Measurements from ENCODE around the gene PRKAA2. TPM values are rescaled to one million over a fixed set of nuclear protein-coding genes. Genes with fewer than 3 reads are reported as not detected.
A peak's percentile ranks its signal among the peaks of the same experiment; 100 is the strongest.

Gene PRKAA2
- total and polyA plus RNA-seq, 2 of the 13 experiments (the other 11 are each of a cell fraction or from before 2014, with no cell fraction given) = 6.0 to 7.5 TPM

DNA sequence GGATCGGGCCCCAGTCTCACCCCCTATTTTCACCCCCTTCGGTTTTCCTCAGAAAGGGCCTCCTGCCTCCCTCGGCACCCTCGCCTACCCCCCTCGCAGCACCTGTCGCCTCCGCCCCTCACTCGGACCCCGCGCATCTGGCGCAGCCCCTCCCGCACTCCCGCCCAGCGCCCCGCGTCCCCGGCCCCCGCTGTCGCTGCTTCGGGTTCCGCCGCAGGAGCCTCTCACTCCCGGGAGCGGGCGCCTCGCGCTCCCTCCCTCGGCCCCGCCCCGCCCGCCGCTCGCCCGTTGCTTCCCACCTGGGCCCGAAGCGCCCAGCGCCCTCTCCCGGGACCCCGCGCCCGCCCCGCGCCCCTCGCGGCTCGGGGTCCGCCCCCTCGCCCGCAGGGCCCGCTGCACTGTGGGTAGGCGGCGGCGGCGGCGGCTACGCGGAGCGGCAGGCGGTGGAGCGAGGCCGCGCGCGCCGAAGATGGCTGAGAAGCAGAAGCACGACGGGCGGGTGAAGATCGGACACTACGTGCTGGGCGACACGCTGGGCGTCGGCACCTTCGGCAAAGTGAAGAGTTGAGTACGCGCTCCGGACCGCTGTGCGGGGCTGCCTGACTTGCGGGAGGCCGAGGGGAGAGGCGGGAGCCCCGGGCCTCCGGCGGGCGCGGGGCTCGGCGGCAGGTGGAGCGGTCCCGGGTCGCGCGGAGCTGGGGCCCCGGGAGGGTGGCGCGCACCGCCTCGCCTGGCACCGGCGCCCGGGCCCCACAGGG lies at the start of gene PRKAA2 (continued):
- peak; percentile 34; the same call in 1 of the 2 replicates for TF ChIP-seq MAZ (IDR thresholded peaks at IDR 0.05; ENCODE audit: borderline replicate concordance, low read depth, low read length)
- no peak; the same call in 1 of the 2 replicates for TF ChIP-seq MAZ (CRISPR knock-in tag; IDR thresholded peaks at IDR 0.05; ENCODE audit: low read depth)
- TF ChIP-seq, protein P1, sequence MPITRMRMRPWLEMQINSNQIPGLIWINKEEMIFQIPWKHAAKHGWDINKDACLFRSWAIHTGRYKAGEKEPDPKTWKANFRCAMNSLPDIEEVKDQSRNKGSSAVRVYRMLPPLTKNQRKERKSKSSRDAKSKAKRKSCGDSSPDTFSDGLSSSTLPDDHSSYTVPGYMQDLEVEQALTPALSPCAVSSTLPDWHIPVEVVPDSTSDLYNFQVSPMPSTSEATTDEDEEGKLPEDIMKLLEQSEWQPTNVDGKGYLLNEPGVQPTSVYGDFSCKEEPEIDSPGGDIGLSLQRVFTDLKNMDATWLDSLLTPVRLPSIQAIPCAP (CRISPR knock-in tag; IDR thresholded peaks at IDR 0.05; ENCODE audit: low read depth) = no peak
- peak; percentile 78 for TF ChIP-seq PHF8 (CRISPR knock-in tag; IDR thresholded peaks at IDR 0.05)
- TF ChIP-seq, protein P2, sequence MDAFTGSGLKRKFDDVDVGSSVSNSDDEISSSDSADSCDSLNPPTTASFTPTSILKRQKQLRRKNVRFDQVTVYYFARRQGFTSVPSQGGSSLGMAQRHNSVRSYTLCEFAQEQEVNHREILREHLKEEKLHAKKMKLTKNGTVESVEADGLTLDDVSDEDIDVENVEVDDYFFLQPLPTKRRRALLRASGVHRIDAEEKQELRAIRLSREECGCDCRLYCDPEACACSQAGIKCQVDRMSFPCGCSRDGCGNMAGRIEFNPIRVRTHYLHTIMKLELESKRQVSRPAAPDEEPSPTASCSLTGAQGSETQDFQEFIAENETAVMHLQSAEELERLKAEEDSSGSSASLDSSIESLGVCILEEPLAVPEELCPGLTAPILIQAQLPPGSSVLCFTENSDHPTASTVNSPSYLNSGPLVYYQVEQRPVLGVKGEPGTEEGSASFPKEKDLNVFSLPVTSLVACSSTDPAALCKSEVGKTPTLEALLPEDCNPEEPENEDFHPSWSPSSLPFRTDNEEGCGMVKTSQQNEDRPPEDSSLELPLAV (CRISPR knock-in tag; conservative IDR thresholded peaks at IDR 0.05; ENCODE audit: low read depth) = 0 out of 2 replicates have a peak, but pooled peaks have one; percentile 15
- no peak for TF ChIP-seq ZNF652 (CRISPR knock-in tag; IDR thresholded peaks at IDR 0.05; ENCODE audit: borderline replicate concordance, low read depth)
- no peak for TF ChIP-seq BCL6 (CRISPR knock-in tag; IDR thresholded peaks at IDR 0.05)
- no peak for TF ChIP-seq LRRFIP1 (CRISPR knock-in tag; conservative IDR thresholded peaks at IDR 0.05)
- TF ChIP-seq HNF4G (IDR thresholded peaks at IDR 0.05; ENCODE audit: borderline replicate concordance, low read depth, low read length) = no peak
- TF ChIP-seq HNF4G (CRISPR knock-in tag; IDR thresholded peaks at IDR 0.05; ENCODE audit: borderline replicate concordance, low read depth) = 0 out of 2 replicates have a peak, but pooled peaks have one; percentile 12
- no peak for TF ChIP-seq RCOR2 (CRISPR knock-in tag; IDR thresholded peaks at IDR 0.05)
- TF ChIP-seq KDM5B (CRISPR knock-in tag; IDR thresholded peaks at IDR 0.05; ENCODE audit: borderline replicate concordance) = no peak; the same call in 1 of the 2 replicates
- TF ChIP-seq, protein P3, sequence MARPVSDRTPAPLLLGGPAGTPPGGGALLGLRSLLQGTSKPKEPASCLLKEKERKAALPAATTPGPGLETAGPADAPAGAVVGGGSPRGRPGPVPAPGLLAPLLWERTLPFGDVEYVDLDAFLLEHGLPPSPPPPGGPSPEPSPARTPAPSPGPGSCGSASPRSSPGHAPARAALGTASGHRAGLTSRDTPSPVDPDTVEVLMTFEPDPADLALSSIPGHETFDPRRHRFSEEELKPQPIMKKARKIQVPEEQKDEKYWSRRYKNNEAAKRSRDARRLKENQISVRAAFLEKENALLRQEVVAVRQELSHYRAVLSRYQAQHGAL (CRISPR knock-in tag; IDR thresholded peaks at IDR 0.05; ENCODE audit: not compliant biosample characterization) = no peak
- TF ChIP-seq, protein P4, sequence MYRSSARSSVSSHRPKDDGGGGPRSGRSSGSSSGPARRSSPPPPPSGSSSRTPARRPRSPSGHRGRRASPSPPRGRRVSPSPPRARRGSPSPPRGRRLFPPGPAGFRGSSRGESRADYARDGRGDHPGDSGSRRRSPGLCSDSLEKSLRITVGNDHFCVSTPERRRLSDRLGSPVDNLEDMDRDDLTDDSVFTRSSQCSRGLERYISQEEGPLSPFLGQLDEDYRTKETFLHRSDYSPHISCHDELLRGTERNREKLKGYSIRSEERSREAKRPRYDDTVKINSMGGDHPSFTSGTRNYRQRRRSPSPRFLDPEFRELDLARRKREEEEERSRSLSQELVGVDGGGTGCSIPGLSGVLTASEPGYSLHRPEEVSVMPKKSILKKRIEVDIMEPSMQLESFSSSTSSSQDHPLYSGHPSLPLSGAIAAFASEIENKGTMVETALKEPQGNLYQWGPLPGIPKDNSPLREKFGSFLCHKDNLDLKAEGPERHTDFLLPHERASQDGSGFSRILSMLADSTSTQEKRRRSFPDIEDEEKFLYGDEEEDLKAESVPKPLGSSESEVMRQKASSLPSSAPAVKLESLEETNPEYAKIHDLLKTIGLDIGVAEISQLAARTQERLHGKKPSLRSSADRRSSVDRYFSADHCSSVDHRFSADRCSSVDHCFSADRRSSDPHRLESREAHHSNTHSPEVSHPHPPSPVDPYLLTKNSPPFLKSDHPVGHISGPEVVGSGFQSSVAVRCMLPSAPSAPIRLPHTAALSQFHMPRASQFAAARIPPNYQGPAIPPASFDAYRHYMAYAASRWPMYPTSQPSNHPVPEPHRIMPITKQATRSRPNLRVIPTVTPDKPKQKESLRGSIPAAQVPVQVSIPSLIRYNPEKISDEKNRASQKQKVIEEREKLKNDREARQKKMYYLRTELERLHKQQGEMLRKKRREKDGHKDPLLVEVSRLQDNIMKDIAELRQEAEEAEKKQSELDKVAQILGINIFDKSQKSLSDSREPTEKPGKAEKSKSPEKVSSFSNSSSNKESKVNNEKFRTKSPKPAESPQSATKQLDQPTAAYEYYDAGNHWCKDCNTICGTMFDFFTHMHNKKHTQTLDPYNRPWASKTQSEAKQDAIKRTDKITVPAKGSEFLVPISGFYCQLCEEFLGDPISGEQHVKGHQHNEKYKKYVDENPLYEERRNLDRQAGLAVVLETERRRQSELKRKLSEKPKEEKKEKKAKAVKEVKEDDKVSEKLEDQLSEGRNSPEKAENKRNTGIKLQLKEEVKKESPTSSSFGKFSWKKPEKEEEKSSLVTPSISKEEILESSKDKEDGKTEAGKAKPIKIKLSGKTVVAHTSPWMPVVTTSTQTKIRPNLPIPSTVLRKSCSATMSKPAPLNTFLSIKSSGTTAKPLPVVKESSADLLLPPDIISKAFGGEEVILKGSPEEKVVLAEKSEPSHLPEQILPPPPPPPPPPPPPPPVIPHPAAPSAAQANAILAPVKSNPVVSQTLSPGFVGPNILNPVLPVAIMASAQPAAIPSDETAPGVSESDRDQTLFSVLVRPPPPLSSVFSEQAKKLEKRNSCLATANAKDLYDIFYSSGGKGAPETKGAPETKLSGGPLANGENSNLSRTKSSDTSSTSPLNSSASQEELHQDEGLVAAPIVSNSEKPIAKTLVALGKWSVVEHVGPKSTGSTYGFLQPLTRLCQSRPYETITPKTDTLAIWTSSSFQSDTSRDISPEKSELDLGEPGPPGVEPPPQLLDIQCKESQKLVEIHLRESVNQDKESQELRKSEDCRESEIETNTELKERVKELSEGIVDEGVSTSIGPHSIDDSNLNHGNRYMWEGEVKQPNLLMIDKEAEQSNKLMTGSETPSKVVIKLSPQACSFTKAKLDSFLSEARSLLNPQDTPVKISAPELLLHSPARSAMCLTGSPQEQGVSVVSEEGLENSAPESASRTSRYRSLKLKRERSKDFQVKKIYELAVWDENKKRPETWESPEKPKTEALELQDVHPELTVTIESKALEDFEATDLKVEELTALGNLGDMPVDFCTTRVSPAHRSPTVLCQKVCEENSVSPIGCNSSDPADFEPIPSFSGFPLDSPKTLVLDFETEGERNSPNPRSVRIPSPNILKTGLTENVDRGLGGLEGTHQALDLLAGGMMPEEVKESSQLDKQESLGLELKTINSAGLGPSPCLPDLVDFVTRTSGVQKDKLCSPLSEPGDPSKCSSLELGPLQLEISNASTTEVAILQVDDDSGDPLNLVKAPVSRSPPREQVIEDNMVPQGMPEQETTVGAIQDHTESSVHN (CRISPR knock-in tag; IDR thresholded peaks at IDR 0.05) = no peak

Measured in HepG2 (cell line).